A673 (cell line): Measurements from ENCODE around the gene LETMD1. TPM values are rescaled to one million over a fixed set of nuclear protein-coding genes. Genes with fewer than 3 reads are reported as not detected.
"Not testable (repeated sequence)": the region's sequence is repeated elsewhere in the genome, so short reads cannot be mapped to it uniquely, and the experiment has no call there.

Experiments
- BruUV-seq: library from RNA; stranded (reverse); fragments of 400-500 nt; replicated peaks from 2 replicates; lab custom pipeline; 2021; lab: Mats Ljungman, UMichigan
- CTCF ChIA-PET: fragments of 300-600 bp; sonication (Branson Sonifier 250); formaldehyde crosslinking; loops from one replicate; lab custom pipeline; 2022; ENCODE audit warnings: antibody characterized with exemption; lab: Charles Lee
- POLR2A ChIA-PET: fragments of 300-600 bp; sonication (Branson Sonifier 250); formaldehyde crosslinking; loops from one replicate; lab custom pipeline; 2022; ENCODE audit warnings: antibody characterized with exemption; ENCODE audit not compliant: low non-redundant PET; lab: Charles Lee
- DNase-seq: peaks from one replicate; pipeline ENCODE4 v3.0.0-alpha.2; 2015; ENCODE audit warnings: low spot score
- H3K27ac ChIP-seq: fragments of 200-600 bp; sonication (generic); 2 replicates; pipeline ENCODE4 v1.5.1; 2016; ENCODE audit warnings: mixed run types, low read depth, mild to moderate bottlenecking, mixed read lengths, antibody characterized with exemption, low read length; ENCODE audit not compliant: poor library complexity, severe bottlenecking
- H3K27me3 ChIP-seq: fragments of 200-600 bp; sonication (generic); replicated peaks from 2 replicates; pipeline ENCODE4 v1.6.1; 2017; ENCODE audit warnings: mixed run types, low read depth, mild to moderate bottlenecking, mixed read lengths, antibody characterized with exemption, low read length; ENCODE audit not compliant: insufficient read depth, poor library complexity
- H3K36me3 ChIP-seq: fragments of 200-600 bp; sonication (generic); 2 replicates; pipeline ENCODE4 v1.6.1; 2016; ENCODE audit warnings: mixed run types, mild to moderate bottlenecking, mixed read lengths, antibody characterized with exemption, low read length; ENCODE audit not compliant: insufficient read depth, poor library complexity, severe bottlenecking
- H3K4me1 ChIP-seq: fragments of 200-600 bp; sonication (generic); 2 replicates; pipeline ENCODE4 v1.6.1; 2017; ENCODE audit warnings: mixed run types, mild to moderate bottlenecking, mixed read lengths, antibody characterized with exemption, low read length; ENCODE audit not compliant: insufficient read depth, poor library complexity, severe bottlenecking
- H3K4me3 ChIP-seq: fragments of 200-600 bp; sonication (generic); 2 replicates; pipeline ENCODE4 v1.5.1; 2016; ENCODE audit warnings: low read depth, mixed run types, mild to moderate bottlenecking, mixed read lengths, low read length; ENCODE audit not compliant: poor library complexity, severe bottlenecking
- H3K9me3 ChIP-seq: fragments of 200-600 bp; sonication (generic); 2 replicates; pipeline ENCODE4 v1.6.1; 2016; ENCODE audit warnings: mixed run types, low read depth, mild to moderate bottlenecking, mixed read lengths, antibody characterized with exemption, low read length; ENCODE audit not compliant: poor library complexity, severe bottlenecking
- EZH2 ChIP-seq: fragments of 200-600 bp; sonication (generic); IDR thresholded peaks from 2 replicates; pipeline ENCODE4 v1.6.1; 2017; ENCODE audit warnings: borderline replicate concordance, low read depth, mild to moderate bottlenecking, mixed read lengths, antibody characterized with exemption, low read length; ENCODE audit not compliant: poor library complexity, severe bottlenecking
- intact Hi-C: fragments of 100-400 bp; cut with micrococcal nuclease; formaldehyde crosslinking; loops from one replicate; pipeline ENCODE4 v1.10.0; 2022; ENCODE audit not compliant: unreplicated experiment
- total RNA-seq: library from RNA; stranded (reverse); gene quantifications from 2 replicates; pipeline ENCODE4 v1.2.3, GENCODE V29; 2021
- TF ChIP-seq, protein P1 (sequence below): fragments of 300-800, 200-600 bp; sonication (generic); conservative IDR thresholded peaks from 2 replicates; pipeline ENCODE4 v1.5.1; 2017; ENCODE audit warnings: low read depth, mild to moderate bottlenecking, antibody characterized with exemption, low read length, moderate library complexity, mixed read lengths

The LETMD1 gene
- total RNA-seq, 1 experiment from 2014 or later: 60.3 TPM

DNA sequence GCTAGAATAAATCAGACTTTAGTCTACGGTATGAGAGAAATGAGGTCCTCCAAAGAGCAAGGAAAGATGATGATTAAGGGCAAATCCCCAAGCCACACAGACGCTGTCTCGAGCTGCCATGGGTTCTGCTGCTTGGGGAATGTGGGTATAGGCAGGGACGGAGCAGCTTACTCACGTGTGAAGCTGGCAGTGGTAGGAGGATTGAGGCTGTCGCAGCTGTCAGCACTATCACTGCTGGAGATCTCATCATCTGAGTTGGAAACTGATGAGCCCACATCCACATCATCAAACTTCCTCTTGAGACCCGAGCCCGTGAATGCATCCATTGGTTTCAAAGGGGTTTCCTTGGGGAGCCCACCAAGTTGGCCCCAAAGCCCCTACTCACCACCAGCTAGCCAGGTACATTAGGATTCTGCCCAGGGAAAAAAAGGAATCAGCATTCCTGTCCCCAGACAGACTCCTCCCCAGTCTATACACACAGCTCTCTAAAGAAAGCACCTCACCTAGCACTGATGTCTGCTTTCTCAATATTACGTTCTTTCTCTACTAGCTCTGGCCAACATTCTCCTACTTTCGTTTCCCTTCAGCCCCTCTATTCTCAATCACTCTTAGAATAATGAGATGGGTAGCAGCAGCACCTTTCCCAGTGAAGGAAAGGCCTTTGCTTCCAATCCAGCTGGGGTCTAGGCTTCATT, 28.3 kb downstream of the LETMD1 start:
- no peak overlapping the region for H3K4me3 ChIP-seq
- TF ChIP-seq EZH2: no peak
- TF ChIP-seq, protein P1, sequence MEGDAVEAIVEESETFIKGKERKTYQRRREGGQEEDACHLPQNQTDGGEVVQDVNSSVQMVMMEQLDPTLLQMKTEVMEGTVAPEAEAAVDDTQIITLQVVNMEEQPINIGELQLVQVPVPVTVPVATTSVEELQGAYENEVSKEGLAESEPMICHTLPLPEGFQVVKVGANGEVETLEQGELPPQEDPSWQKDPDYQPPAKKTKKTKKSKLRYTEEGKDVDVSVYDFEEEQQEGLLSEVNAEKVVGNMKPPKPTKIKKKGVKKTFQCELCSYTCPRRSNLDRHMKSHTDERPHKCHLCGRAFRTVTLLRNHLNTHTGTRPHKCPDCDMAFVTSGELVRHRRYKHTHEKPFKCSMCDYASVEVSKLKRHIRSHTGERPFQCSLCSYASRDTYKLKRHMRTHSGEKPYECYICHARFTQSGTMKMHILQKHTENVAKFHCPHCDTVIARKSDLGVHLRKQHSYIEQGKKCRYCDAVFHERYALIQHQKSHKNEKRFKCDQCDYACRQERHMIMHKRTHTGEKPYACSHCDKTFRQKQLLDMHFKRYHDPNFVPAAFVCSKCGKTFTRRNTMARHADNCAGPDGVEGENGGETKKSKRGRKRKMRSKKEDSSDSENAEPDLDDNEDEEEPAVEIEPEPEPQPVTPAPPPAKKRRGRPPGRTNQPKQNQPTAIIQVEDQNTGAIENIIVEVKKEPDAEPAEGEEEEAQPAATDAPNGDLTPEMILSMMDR: no peak
- no peak for DNase-seq
- no peaks in the 10 kb centered on the region for H3K9me3 ChIP-seq
- H3K27me3 ChIP-seq: no peaks in the 10 kb centered on the region
- no TSS peak for BruUV-seq
- no peak overlapping the region for H3K27ac ChIP-seq
- no peaks in the 10 kb centered on the region for H3K4me1 ChIP-seq
- CTCF ChIA-PET: interaction anchor here (0.7 kb wide), 1 partner anchor 19 kb away, joined by 7 read pairs; no protein-coding TSS in a partner anchor
- intact Hi-C loops: no loop called here
- H3K36me3 ChIP-seq: peaks cover 18% of the 10 kb centered on the region
- POLR2A ChIA-PET: no interaction called here

DNA sequence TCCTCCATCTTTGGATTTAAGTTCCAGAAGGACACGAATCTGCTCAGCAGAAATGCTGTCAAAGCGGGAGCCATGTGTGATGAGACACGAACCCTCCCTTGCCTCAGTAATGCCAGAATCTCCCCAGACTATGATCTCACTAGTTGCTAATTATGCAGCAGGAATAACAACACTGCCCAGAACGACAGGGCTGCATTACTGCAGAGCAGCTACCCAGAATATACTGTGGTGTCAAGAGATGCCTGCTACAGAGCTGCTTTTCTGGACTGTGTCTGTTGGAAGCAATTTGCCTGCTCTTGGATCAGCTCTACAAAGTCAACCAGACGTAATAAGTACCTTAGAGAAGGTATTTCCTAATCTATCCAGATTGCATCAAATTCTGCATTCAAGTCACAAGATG, 29.8 kb downstream of the LETMD1 start:
- H3K27ac ChIP-seq: no peak overlapping the region
- DNase-seq: no peak
- no peak overlapping the region for H3K4me3 ChIP-seq
- peaks cover 9% of the 10 kb centered on the region for H3K36me3 ChIP-seq
- TF ChIP-seq, protein P1: no peak
- TF ChIP-seq EZH2: no peak
- H3K27me3 ChIP-seq: no peaks in the 10 kb centered on the region
- ChIA-PET POLR2A (no interaction called here), CTCF (no interaction called here)
- H3K4me1 ChIP-seq: peaks cover 4% of the 10 kb centered on the region
- no TSS peak for BruUV-seq
- no peaks in the 10 kb centered on the region for H3K9me3 ChIP-seq
- intact Hi-C loops: no loop called here

DNA sequence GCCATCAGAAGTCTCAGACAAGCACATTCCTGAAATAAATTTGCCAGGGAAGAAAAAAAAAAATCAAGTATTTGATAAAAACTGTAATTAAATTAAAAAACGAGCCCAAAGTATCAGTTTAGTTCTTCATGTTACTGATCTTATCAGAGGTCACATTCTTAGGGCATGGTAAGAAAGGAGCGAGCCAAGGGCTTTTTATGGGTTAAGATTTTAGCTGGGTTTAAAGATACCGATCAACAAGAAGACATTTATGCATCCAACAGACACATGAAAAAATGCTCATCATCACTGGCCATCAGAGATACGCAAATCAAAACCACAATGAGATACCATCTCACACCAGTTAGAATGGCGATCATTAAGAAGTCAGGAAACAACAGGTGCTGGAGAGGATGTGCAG, 30.2 kb downstream of the LETMD1 start:
- H3K27me3 ChIP-seq, H3K27ac ChIP-seq, BruUV-seq, H3K4me1 ChIP-seq, H3K36me3 ChIP-seq, POLR2A ChIA-PET, DNase-seq, intact Hi-C loops, H3K4me3 ChIP-seq, CTCF ChIA-PET, H3K9me3 ChIP-seq: not testable (repeated sequence)

DNA sequence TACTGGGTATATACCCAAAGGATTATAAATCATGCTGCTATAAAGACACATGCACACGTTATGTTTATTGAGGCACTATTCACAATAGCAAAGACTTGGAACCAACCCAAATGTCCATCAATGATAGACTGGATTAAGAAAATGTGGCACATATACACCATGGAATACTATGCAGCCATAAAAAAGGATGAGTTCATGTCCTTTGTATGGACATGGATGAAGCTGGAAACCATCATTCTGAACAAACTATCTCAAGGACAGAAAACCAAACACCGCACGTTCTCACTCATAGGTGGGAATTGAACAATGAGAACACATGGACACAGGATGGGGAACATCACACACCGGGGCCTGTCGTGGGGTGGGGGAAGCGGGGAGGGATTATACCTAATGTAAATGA, 30.7 kb downstream of the LETMD1 start:
- H3K9me3 ChIP-seq, H3K36me3 ChIP-seq, DNase-seq, H3K27ac ChIP-seq, BruUV-seq, POLR2A ChIA-PET, CTCF ChIA-PET, H3K4me1 ChIP-seq, intact Hi-C loops, H3K4me3 ChIP-seq, H3K27me3 ChIP-seq: not testable (repeated sequence)
